MM.1S (cell line): ENCODE measurements around the gene MBOAT1.

ENCODE experiments used
- DNase-seq: peaks from one replicate; pipeline ENCODE4 v3.0.0-alpha.2; 2015
- H2AFZ ChIP-seq: fragments of 300-600 bp; sonication (generic); 2 replicates; pipeline ENCODE4 v1.6.0; 2016; ENCODE audit warnings: antibody characterized with exemption, low read length
- H3F3A ChIP-seq: fragments of 300-600 bp; sonication (generic); 2 replicates; pipeline ENCODE4 v1.6.1; 2016; ENCODE audit warnings: mild to moderate bottlenecking, antibody characterized with exemption, low read length, moderate library complexity, mixed read lengths; ENCODE audit not compliant: insufficient read depth
- H3K27ac ChIP-seq: fragments of 300-600 bp; sonication (generic); 2 replicates; pipeline ENCODE4 v1.5.1; 2016; ENCODE audit warnings: mild to moderate bottlenecking, low read length
- H3K27me3 ChIP-seq: fragments of 300-600 bp; sonication (generic); replicated peaks from 2 replicates; pipeline ENCODE4 v1.6.0; 2016; ENCODE audit warnings: low read length; ENCODE audit not compliant: insufficient read depth
- H3K36me3 ChIP-seq: fragments of 300-600 bp; sonication (generic); replicated peaks from 2 replicates; pipeline ENCODE4 v1.6.1; 2016; ENCODE audit warnings: mild to moderate bottlenecking, low read length, mixed read lengths; ENCODE audit not compliant: insufficient read depth
- H3K4me1 ChIP-seq: fragments of 300-600 bp; sonication (generic); 2 replicates; pipeline ENCODE4 v1.6.1; 2016; ENCODE audit warnings: low read length, mixed read lengths
- H3K4me2 ChIP-seq: fragments of 300-600 bp; sonication (generic); 2 replicates; pipeline ENCODE4 v1.6.0; 2016; ENCODE audit warnings: low read depth, low read length
- H3K4me3 ChIP-seq: fragments of 300-600 bp; sonication (generic); 2 replicates; pipeline ENCODE4 v1.5.1; 2016; ENCODE audit warnings: low read length, mixed read lengths
- H3K79me2 ChIP-seq: fragments of 300-600 bp; sonication (generic); 2 replicates; pipeline ENCODE4 v1.6.1; 2016; ENCODE audit warnings: mixed run types, low read length, mixed read lengths
- H3K9ac ChIP-seq: fragments of 300-600 bp; sonication (generic); 2 replicates; pipeline ENCODE4 v1.6.1; 2016; ENCODE audit warnings: low read length, mixed read lengths
- H3K9me2 ChIP-seq: fragments of 300-600 bp; sonication (generic); replicated peaks from 2 replicates; pipeline ENCODE4 v1.6.1; 2016; ENCODE audit warnings: mild to moderate bottlenecking, low read length, mixed read lengths; ENCODE audit not compliant: insufficient read depth
- H3K9me3 ChIP-seq: fragments of 300-600 bp; sonication (generic); replicated peaks from 2 replicates; pipeline ENCODE4 v1.6.1; 2016; ENCODE audit warnings: mild to moderate bottlenecking, low read length, mixed read lengths; ENCODE audit not compliant: insufficient read depth
- H4K20me1 ChIP-seq: fragments of 300-600 bp; sonication (generic); 2 replicates; pipeline ENCODE4 v1.6.1; 2016; ENCODE audit warnings: mild to moderate bottlenecking, low read length, moderate library complexity, mixed read lengths; ENCODE audit not compliant: insufficient read depth
- EZH2 ChIP-seq: fragments of 300-600 bp; sonication (generic); optimal IDR thresholded peaks from 2 replicates; pipeline ENCODE3; 2017; ENCODE audit warnings: low read depth, mild to moderate bottlenecking, antibody characterized with exemption, low read length, mixed read lengths
- EZH2phosphoT487 ChIP-seq: fragments of 300-600 bp; sonication (generic); IDR thresholded peaks from 2 replicates; pipeline ENCODE4 v1.6.1; 2018; ENCODE audit warnings: antibody characterized with exemption, low read length
- TF ChIP-seq, protein P1 (sequence below): fragments of 300-600 bp; sonication (generic); IDR thresholded peaks from 2 replicates; pipeline ENCODE4 v1.5.1; 2016; ENCODE audit warnings: antibody characterized with exemption, low read length, mixed read lengths

The MBOAT1 gene

DNA sequence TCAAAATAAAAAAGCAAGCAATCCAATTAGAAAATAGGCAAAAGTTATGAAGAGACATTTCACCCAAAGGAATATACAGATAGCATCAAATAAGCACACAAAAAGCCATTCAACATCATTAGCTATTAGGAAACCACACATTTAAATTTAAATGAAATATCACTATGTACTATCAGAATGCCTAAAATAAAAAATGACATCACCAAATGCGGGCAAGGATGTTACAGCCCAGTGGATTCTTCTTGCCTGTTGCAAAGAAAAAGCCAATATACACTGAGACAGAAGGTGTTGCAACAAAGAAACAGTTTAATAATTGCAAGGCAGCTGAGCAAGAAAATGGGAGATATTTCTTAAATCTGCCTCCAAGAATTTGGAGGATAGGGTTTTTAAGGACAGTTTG, 31.0 kb upstream of the MBOAT1 start:
- DNase-seq: no peak
- no peaks in the 10 kb centered on the region for H3K79me2 ChIP-seq
- H3K4me2 ChIP-seq: no peak overlapping the region
- no peak overlapping the region for H3K9ac ChIP-seq
- H3K9me3 ChIP-seq: no peaks in the 10 kb centered on the region
- H3K27ac ChIP-seq: no peak overlapping the region
- no peaks in the 10 kb centered on the region for H3F3A ChIP-seq
- TF ChIP-seq EZH2 (no peak), EZH2phosphoT487 (no peak)
- TF ChIP-seq, protein P1, sequence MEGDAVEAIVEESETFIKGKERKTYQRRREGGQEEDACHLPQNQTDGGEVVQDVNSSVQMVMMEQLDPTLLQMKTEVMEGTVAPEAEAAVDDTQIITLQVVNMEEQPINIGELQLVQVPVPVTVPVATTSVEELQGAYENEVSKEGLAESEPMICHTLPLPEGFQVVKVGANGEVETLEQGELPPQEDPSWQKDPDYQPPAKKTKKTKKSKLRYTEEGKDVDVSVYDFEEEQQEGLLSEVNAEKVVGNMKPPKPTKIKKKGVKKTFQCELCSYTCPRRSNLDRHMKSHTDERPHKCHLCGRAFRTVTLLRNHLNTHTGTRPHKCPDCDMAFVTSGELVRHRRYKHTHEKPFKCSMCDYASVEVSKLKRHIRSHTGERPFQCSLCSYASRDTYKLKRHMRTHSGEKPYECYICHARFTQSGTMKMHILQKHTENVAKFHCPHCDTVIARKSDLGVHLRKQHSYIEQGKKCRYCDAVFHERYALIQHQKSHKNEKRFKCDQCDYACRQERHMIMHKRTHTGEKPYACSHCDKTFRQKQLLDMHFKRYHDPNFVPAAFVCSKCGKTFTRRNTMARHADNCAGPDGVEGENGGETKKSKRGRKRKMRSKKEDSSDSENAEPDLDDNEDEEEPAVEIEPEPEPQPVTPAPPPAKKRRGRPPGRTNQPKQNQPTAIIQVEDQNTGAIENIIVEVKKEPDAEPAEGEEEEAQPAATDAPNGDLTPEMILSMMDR: no peak
- H3K36me3 ChIP-seq: no peaks in the 10 kb centered on the region
- H3K9me2 ChIP-seq: no peaks in the 10 kb centered on the region
- H3K4me1 ChIP-seq: no peaks in the 10 kb centered on the region
- H4K20me1 ChIP-seq: no peaks in the 10 kb centered on the region
- no peaks in the 10 kb centered on the region for H3K27me3 ChIP-seq
- no peak overlapping the region for H2AFZ ChIP-seq
- H3K4me3 ChIP-seq: no peak overlapping the region

DNA sequence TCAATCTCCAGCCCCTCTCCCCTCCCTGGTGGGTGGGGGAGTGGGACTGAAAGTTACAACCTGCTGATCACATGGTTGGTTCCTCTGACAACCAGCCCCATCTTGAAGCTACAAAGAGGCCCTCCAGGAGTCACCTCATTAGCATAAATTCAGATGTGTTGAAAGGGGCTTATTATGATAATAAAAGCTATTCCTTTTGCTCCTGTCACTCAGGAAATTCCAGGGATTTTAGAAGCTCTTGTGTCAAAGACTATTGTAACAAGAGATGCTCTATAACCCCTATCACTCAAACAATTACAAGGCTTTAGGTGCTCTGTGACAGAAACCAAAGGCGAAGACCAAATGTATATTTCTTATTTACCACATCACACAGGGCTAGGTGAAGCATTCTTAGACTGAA, 30.1 kb upstream of the MBOAT1 start:
- H3K27ac ChIP-seq: no peak overlapping the region
- TF ChIP-seq EZH2phosphoT487 (no peak), EZH2 (no peak)
- TF ChIP-seq, protein P1: no peak
- DNase-seq: no peak
- no peak overlapping the region for H3K4me2 ChIP-seq
- no peaks in the 10 kb centered on the region for H3K79me2 ChIP-seq
- no peaks in the 10 kb centered on the region for H3K27me3 ChIP-seq
- H3F3A ChIP-seq: no peaks in the 10 kb centered on the region
- no peaks in the 10 kb centered on the region for H3K9me3 ChIP-seq
- no peaks in the 10 kb centered on the region for H3K9me2 ChIP-seq
- no peaks in the 10 kb centered on the region for H3K36me3 ChIP-seq
- no peaks in the 10 kb centered on the region for H4K20me1 ChIP-seq
- H3K4me1 ChIP-seq: no peaks in the 10 kb centered on the region
- no peak overlapping the region for H2AFZ ChIP-seq
- no peak overlapping the region for H3K9ac ChIP-seq
- no peak overlapping the region for H3K4me3 ChIP-seq

DNA sequence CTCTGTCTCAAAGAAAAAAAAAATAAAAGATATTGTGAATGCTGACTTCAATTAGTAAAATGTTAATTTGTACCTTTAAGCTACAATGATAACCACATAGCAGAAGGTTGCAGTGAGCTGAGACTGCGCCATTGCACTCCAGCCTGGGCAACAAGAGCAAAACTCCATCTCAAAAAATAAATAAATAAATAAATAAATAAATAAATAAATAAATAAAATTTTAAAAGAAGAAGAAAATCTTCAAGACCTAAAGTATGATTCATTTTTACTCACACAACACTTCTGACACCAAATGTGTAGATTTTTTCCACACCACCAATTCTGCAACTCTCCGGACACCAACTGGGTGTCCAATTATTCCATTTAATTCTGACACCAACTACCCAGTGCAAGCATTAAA, 28.8 kb upstream of the MBOAT1 start:
- H3K79me2 ChIP-seq: no peaks in the 10 kb centered on the region
- H3K4me3 ChIP-seq: no peak overlapping the region
- no peak overlapping the region for H3K4me2 ChIP-seq
- no peak overlapping the region for H2AFZ ChIP-seq
- H3K9ac ChIP-seq: no peak overlapping the region
- no peak for DNase-seq
- no peaks in the 10 kb centered on the region for H4K20me1 ChIP-seq
- no peaks in the 10 kb centered on the region for H3K9me2 ChIP-seq
- H3F3A ChIP-seq: no peaks in the 10 kb centered on the region
- H3K9me3 ChIP-seq: no peaks in the 10 kb centered on the region
- no peaks in the 10 kb centered on the region for H3K4me1 ChIP-seq
- H3K27ac ChIP-seq: no peak overlapping the region
- TF ChIP-seq EZH2 (no peak), EZH2phosphoT487 (no peak)
- TF ChIP-seq, protein P1: no peak
- no peaks in the 10 kb centered on the region for H3K36me3 ChIP-seq
- H3K27me3 ChIP-seq: no peaks in the 10 kb centered on the region
